Stomach (tissue), 4 donors: ENCODE data around the gene NEUROD1.

Experiments used
- CTCF ChIP-seq, 7 experiments: fragments of 450-650 bp in 4 of 7; fragments of 200-600 bp in 3 of 7; sonication (generic) in 3 of 7; IDR thresholded peaks; one replicate each; pipeline ENCODE4 v1.5.1; 2016 to 2019; ENCODE audit warnings: antibody characterized with exemption in 7 of 7, control low read depth in 2 of 7, mild to moderate bottlenecking in 1 of 7
- POLR2A ChIP-seq, 4 donors: fragments of 450-650 bp; IDR thresholded peaks; one replicate each; pipeline ENCODE4 v1.6.1; 2016; ENCODE audit warnings: antibody characterized with exemption in 4 of 4, control low read depth in 2 of 4, mild to moderate bottlenecking in 1 of 4, moderate library complexity in 1 of 4

- TF ChIP-seq CTCF (IDR thresholded peaks at IDR 0.05) (no peak), POLR2A (IDR thresholded peaks at IDR 0.05) (no peak)
Observed at GRCh38 chr2:181678861-181679543, 1.3 kb downstream of the NEUROD1 start.
